HepG2 (cell line): Measurements from ENCODE around the gene FUT4. TPM values are rescaled to one million over a fixed set of nuclear protein-coding genes. Genes with fewer than 3 reads are reported as not detected.
A peak's percentile ranks its signal among the peaks of the same experiment; 100 is the strongest.

Source experiments
- ATAC-seq: fragments of 200-7000 bp; cut with Tn5 transposase; 3 replicates; pipeline ENCODE4 v1.9.1; 2020; ENCODE audit warnings: mild to moderate bottlenecking, moderate library complexity
- BruUV-seq: library from RNA; stranded (reverse); fragments of 400-500 nt; replicated peaks from 2 replicates; lab custom pipeline; 2021; lab: Mats Ljungman, UMichigan
- CTCF ChIA-PET: fragments of 300-600 bp; formaldehyde crosslinking; extraction: SDS; loops from one replicate; lab custom pipeline; 2021; ENCODE audit warnings: low total read pairs, inconsistent platforms, low intra/inter-chr PET ratio; lab: Yijun Ruan, JAX
- POLR2A ChIA-PET: fragments of 350-600 bp; sonication (Branson Sonifier 250); formaldehyde crosslinking; loops from one replicate; lab custom pipeline; 2020; ENCODE audit warnings: antibody characterized with exemption, inconsistent platforms; lab: Yijun Ruan, JAX
- DNase-seq: peaks from one replicate; pipeline ENCODE4 v3.0.0-alpha.2; 2015; ENCODE audit warnings: low spot score
- FAIRE-seq: peaks from 3 replicates; lab custom pipeline; 2011; peaks lifted over from hg19 to GRCh38; lab: Jason Lieb, UNC
- H2AFZ ChIP-seq: one replicate; pipeline ENCODE4 v1.6.1; 2011; ENCODE audit warnings: low read length, inconsistent platforms
- H3K27ac ChIP-seq: fragments of 300-600 bp; 3 replicates; pipeline ENCODE4 v1.8.0; 2011; ENCODE audit warnings: mixed run types, mild to moderate bottlenecking, mixed read lengths, low read length, inconsistent platforms; ENCODE audit not compliant: insufficient read depth; ENCODE audit errors: extremely low read length
- H3K27me3 ChIP-seq, 2 experiments: fragments of 200-600 bp in 1 of 2; 2 replicates in 1 of 2; 3 replicates in 1 of 2; pipeline versions ENCODE4 v1.6.0 to v1.8.0; 2011; ENCODE audit warnings: low read length in 2 of 2, mild to moderate bottlenecking in 2 of 2, moderate library complexity in 2 of 2, inconsistent platforms in 1 of 2; ENCODE audit not compliant: insufficient read depth in 2 of 2, control insufficient read depth in 1 of 2
- H3K36me3 ChIP-seq, 2 experiments: fragments of 200-600 bp in 1 of 2; replicated peaks in 1 of 2; 2 replicates in 1 of 2; 3 replicates in 1 of 2; pipeline versions ENCODE4 v1.5.1 to v1.8.0; 2011; ENCODE audit warnings: low read length in 2 of 2, inconsistent platforms in 1 of 2; ENCODE audit not compliant: insufficient read depth in 2 of 2, control insufficient read depth in 1 of 2
- H3K4me1 ChIP-seq: 2 replicates; pipeline ENCODE4 v1.5.1; 2012; ENCODE audit warnings: low read length, inconsistent platforms; ENCODE audit not compliant: insufficient read depth
- H3K4me2 ChIP-seq: 2 replicates; pipeline ENCODE4 v1.6.0; 2011; ENCODE audit warnings: low read depth, low read length, inconsistent platforms
- H3K4me3 ChIP-seq, 3 experiments: fragments of 200-600 bp in 1 of 3; sonication (generic), shearing (Covaris generic) in 1 of 3; replicated peaks in 1 of 3; 2 replicates each; pipeline ENCODE4 v1.5.1; 2011 to 2016; ENCODE audit warnings: low read length in 3 of 3, inconsistent platforms in 2 of 3, low read depth in 2 of 3, mild to moderate bottlenecking in 2 of 3, control low read depth in 1 of 3, mixed read lengths in 1 of 3; ENCODE audit not compliant: insufficient read depth in 1 of 3
- H3K79me2 ChIP-seq: one replicate; pipeline ENCODE4 v1.6.1; 2011; ENCODE audit warnings: low read length, inconsistent platforms; ENCODE audit not compliant: insufficient read depth
- H3K9ac ChIP-seq: 2 replicates; pipeline ENCODE4 v1.6.0; 2011; ENCODE audit warnings: mild to moderate bottlenecking, low read depth, low read length, inconsistent platforms; ENCODE audit not compliant: insufficient read depth
- H3K9me3 ChIP-seq: 2 replicates; pipeline ENCODE4 v1.5.1; 2012; ENCODE audit warnings: mild to moderate bottlenecking, low read length
- H4K20me1 ChIP-seq: 2 replicates; pipeline ENCODE4 v1.6.0; 2011; ENCODE audit warnings: inconsistent platforms, mild to moderate bottlenecking, low read length, moderate library complexity; ENCODE audit not compliant: insufficient read depth
- ASH2L ChIP-seq: fragments of 300-600, 200-600 bp; sonication (generic); IDR thresholded peaks from 2 replicates; pipeline ENCODE4 v1.7.0; 2017; ENCODE audit warnings: low read depth, mild to moderate bottlenecking, moderate library complexity, mixed read lengths, low read length; ENCODE audit not compliant: insufficient read length
- PTBP1 ChIP-seq: fragments of 200-400 bp; formaldehyde crosslinking; IDR thresholded peaks from 2 replicates; pipeline ENCODE4 v1.6.1; 2018; ENCODE audit warnings: low read length, low read depth; ENCODE audit not compliant: poor library complexity, severe bottlenecking
- RBAK ChIP-seq: sonication (generic); formaldehyde crosslinking; IDR thresholded peaks from 2 replicates; pipeline ENCODE4 v1.5.1; 2020; ENCODE audit warnings: mild to moderate bottlenecking, missing genetic modification reagents
- YEATS2 ChIP-seq: sonication (generic); formaldehyde crosslinking; IDR thresholded peaks from 2 replicates; pipeline ENCODE4 v1.4.0; 2020; ENCODE audit warnings: missing genetic modification reagents, borderline replicate concordance
- ZNF451 ChIP-seq: sonication (generic); formaldehyde crosslinking; IDR thresholded peaks from 2 replicates; pipeline ENCODE4 v1.5.0; 2020; ENCODE audit warnings: mild to moderate bottlenecking, missing genetic modification reagents
- ZNF577 ChIP-seq: sonication (generic); formaldehyde crosslinking; IDR thresholded peaks from 2 replicates; pipeline ENCODE4 v1.4.0; 2020; ENCODE audit warnings: mild to moderate bottlenecking, low read depth, missing genetic modification reagents, borderline replicate concordance
- ZNF749 ChIP-seq: sonication (generic); formaldehyde crosslinking; IDR thresholded peaks from 2 replicates; pipeline ENCODE4 v1.8.0; 2022; ENCODE audit warnings: mild to moderate bottlenecking, missing genetic modification reagents, moderate library complexity, borderline replicate concordance
- WGBS: methylation state at CpG from one replicate; pipeline ENCODE4 v1.1.6; 2017; ENCODE audit warnings: low lambda C conversion rate; 5-methylcytosine and 5-hydroxymethylcytosine counted together
- in situ Hi-C: cut with HindIII; loops from 2 replicates; pipeline ENCODE4 v1.10.0; 2017; ENCODE audit warnings: low pct_unique_long_range_greater_than_20kb; ENCODE audit not compliant: extremely low pct_ligation_motif_present
- intact Hi-C: fragments of 100-400 bp; cut with micrococcal nuclease; formaldehyde crosslinking; loops from one replicate; pipeline ENCODE4 v1.10.0; 2022; ENCODE audit not compliant: unreplicated experiment
- polyA plus RNA-seq, 8 experiments: library from polyadenylated mRNA; depleted of rRNA in 3 of 8; stranded (reverse) in 7 of 8; unstranded in 1 of 8; fragments of >200 nt; fragmentation: Illumina TruSeq in 4 of 8; extraction: Trizol in 4 of 8; gene quantifications; 2 replicates each; pipeline versions ENCODE4 v1.2.1 to v1.2.3, GENCODE V29; 2011 to 2016; ENCODE audit warnings: low read depth in 4 of 8, missing spikeins in 1 of 8, mixed read lengths in 1 of 8; ENCODE audit not compliant: insufficient read depth in 1 of 8
- total RNA-seq, 5 experiments: library from RNA; depleted of rRNA; stranded (reverse); fragments of >200 nt; fragmentation: Illumina TruSeq; extraction: Trizol; gene quantifications; 2 replicates each; pipeline ENCODE4 v1.2.3, GENCODE V29; 2016; ENCODE audit warnings: low read depth in 1 of 5
- TF ChIP-seq, protein P1 (sequence below): sonication (generic); formaldehyde crosslinking; conservative IDR thresholded peaks from 2 replicates; pipeline ENCODE4 v1.4.0; 2020; ENCODE audit warnings: mild to moderate bottlenecking, missing genetic modification reagents, moderate library complexity
- TF ChIP-seq, protein P2 (sequence below): sonication (generic); formaldehyde crosslinking; IDR thresholded peaks from 2 replicates; pipeline ENCODE4 v1.5.0; 2020; ENCODE audit warnings: mild to moderate bottlenecking, missing genetic modification reagents
- TF ChIP-seq, protein P3 (sequence below): sonication (generic); formaldehyde crosslinking; IDR thresholded peaks from 2 replicates; pipeline ENCODE4 v1.4.0; 2020; ENCODE audit warnings: missing genetic modification reagents
- TF ChIP-seq, protein P4 (sequence below): sonication (generic); formaldehyde crosslinking; IDR thresholded peaks from 2 replicates; pipeline ENCODE4 v1.4.0; 2020; ENCODE audit warnings: mild to moderate bottlenecking, missing genetic modification reagents, borderline replicate concordance
- TF ChIP-seq, protein P5 (sequence below): sonication (generic); formaldehyde crosslinking; IDR thresholded peaks from 2 replicates; pipeline ENCODE4 v1.4.0; 2020; ENCODE audit warnings: missing genetic modification reagents

Gene FUT4
- total and polyA plus RNA-seq, 2 of the 13 experiments (the other 11 are each of a cell fraction or from before 2014, with no cell fraction given) = 0.28 to 0.60 TPM

DNA sequence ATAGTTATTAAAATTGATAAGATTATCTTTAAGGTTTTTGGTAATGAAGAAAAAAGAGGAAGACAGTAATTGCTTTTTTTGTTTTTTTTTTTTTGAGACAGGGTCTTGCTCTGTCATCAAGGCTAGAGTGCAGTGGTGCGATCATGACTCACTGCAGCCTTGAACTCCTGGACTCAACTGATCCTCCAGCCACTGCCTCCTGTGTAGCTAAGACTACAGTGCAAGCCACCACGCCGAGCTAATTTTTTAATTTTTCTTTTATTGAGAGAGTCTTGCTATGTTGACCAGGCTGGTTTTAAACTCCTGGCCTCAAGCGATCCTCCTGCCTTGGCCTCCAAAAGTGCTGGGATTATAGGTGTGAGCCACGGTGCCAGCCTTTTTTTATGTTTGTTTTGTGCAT, 37.2 kb upstream of the FUT4 start (continued):
- TF ChIP-seq, protein P1, sequence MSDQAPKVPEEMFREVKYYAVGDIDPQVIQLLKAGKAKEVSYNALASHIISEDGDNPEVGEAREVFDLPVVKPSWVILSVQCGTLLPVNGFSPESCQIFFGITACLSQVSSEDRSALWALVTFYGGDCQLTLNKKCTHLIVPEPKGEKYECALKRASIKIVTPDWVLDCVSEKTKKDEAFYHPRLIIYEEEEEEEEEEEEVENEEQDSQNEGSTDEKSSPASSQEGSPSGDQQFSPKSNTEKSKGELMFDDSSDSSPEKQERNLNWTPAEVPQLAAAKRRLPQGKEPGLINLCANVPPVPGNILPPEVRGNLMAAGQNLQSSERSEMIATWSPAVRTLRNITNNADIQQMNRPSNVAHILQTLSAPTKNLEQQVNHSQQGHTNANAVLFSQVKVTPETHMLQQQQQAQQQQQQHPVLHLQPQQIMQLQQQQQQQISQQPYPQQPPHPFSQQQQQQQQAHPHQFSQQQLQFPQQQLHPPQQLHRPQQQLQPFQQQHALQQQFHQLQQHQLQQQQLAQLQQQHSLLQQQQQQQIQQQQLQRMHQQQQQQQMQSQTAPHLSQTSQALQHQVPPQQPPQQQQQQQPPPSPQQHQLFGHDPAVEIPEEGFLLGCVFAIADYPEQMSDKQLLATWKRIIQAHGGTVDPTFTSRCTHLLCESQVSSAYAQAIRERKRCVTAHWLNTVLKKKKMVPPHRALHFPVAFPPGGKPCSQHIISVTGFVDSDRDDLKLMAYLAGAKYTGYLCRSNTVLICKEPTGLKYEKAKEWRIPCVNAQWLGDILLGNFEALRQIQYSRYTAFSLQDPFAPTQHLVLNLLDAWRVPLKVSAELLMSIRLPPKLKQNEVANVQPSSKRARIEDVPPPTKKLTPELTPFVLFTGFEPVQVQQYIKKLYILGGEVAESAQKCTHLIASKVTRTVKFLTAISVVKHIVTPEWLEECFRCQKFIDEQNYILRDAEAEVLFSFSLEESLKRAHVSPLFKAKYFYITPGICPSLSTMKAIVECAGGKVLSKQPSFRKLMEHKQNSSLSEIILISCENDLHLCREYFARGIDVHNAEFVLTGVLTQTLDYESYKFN (CRISPR knock-in tag) = 0 out of 2 replicates have a peak, but pooled peaks have one; percentile 24
- TF ChIP-seq, protein P2, sequence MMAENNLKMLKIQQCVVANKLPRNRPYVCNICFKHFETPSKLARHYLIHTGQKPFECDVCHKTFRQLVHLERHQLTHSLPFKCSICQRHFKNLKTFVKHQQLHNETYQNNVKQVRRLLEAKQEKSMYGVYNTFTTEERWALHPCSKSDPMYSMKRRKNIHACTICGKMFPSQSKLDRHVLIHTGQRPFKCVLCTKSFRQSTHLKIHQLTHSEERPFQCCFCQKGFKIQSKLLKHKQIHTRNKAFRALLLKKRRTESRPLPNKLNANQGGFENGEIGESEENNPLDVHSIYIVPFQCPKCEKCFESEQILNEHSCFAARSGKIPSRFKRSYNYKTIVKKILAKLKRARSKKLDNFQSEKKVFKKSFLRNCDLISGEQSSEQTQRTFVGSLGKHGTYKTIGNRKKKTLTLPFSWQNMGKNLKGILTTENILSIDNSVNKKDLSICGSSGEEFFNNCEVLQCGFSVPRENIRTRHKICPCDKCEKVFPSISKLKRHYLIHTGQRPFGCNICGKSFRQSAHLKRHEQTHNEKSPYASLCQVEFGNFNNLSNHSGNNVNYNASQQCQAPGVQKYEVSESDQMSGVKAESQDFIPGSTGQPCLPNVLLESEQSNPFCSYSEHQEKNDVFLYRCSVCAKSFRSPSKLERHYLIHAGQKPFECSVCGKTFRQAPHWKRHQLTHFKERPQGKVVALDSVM (CRISPR knock-in tag) = peak; percentile 91
- TF ChIP-seq, protein P3, sequence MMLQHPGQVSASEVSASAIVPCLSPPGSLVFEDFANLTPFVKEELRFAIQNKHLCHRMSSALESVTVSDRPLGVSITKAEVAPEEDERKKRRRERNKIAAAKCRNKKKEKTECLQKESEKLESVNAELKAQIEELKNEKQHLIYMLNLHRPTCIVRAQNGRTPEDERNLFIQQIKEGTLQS = peak; percentile 59

DNA sequence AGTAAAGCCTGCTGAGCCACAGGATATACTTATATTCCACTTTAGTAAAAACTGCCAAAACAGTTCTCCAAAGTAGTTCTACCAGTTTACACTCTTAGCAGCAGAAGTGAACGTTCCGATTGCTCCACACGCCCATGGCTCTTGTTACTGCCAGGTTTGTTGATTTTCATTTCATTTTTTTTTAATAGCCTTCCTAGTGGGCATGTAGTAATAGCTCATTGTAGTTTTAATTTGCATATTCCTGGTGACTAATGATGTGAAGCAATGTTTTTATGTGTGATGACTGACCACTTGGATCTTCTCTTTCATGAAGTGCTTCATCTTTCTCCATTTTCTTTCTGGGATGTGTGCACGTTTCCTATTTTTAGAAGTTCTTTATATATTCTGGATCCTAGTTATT, 36.2 kb upstream of the FUT4 start:
- POLR2A ChIA-PET = no interaction called here
- BruUV-seq = no TSS peak
- no peak overlapping the region for H3K4me3 ChIP-seq
- peak overlapping the region; percentile 15 for H2AFZ ChIP-seq
- in situ Hi-C loops = loop anchor here (10.0 kb wide), 2 partner anchors 333 to 593 kb away; no protein-coding TSS in a partner anchor
- H3K27ac ChIP-seq = no peak overlapping the region
- H3K9me3 ChIP-seq = no peaks in the 10 kb centered on the region
- TF ChIP-seq RBAK (CRISPR knock-in tag) = no peak
- TF ChIP-seq, protein P4, sequence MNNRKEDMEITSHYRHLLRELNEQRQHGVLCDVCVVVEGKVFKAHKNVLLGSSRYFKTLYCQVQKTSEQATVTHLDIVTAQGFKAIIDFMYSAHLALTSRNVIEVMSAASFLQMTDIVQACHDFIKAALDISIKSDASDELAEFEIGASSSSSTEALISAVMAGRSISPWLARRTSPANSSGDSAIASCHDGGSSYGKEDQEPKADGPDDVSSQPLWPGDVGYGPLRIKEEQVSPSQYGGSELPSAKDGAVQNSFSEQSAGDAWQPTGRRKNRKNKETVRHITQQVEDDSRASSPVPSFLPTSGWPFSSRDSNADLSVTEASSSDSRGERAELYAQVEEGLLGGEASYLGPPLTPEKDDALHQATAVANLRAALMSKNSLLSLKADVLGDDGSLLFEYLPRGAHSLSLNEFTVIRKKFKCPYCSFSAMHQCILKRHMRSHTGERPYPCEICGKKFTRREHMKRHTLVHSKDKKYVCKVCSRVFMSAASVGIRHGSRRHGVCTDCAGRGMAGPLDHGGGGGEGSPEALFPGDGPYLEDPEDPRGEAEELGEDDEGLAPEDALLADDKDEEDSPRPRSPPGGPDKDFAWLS = no peak
- TF ChIP-seq ZNF577 (CRISPR knock-in tag) = no peak
- no peak for TF ChIP-seq PTBP1
- TF ChIP-seq YEATS2 (CRISPR knock-in tag) = no peak
- TF ChIP-seq, protein P5, sequence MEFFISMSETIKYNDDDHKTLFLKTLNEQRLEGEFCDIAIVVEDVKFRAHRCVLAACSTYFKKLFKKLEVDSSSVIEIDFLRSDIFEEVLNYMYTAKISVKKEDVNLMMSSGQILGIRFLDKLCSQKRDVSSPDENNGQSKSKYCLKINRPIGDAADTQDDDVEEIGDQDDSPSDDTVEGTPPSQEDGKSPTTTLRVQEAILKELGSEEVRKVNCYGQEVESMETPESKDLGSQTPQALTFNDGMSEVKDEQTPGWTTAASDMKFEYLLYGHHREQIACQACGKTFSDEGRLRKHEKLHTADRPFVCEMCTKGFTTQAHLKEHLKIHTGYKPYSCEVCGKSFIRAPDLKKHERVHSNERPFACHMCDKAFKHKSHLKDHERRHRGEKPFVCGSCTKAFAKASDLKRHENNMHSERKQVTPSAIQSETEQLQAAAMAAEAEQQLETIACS (CRISPR knock-in tag) = no peak
- no peak for TF ChIP-seq ASH2L
- no peak for TF ChIP-seq ZNF749
- TF ChIP-seq ZNF451 = no peak
- TF ChIP-seq, all 625 proteins: peak for 0
- ATAC-seq = no peak
- no peak for FAIRE-seq
- intact Hi-C loops = no loop called here
- peaks cover 20% of the 10 kb centered on the region for H3K4me1 ChIP-seq
- CTCF ChIA-PET = no interaction called here
- WGBS = 40% methylated on average over 4 of the region's 4 CpGs
- H3K4me2 ChIP-seq = no peak overlapping the region
- H3K36me3 ChIP-seq = no peaks in the 10 kb centered on the region
- no peaks in the 10 kb centered on the region for H3K79me2 ChIP-seq
- H3K9ac ChIP-seq = no peak overlapping the region
- no peaks in the 10 kb centered on the region for H4K20me1 ChIP-seq
- H3K27me3 ChIP-seq = peaks cover 0 to 1% of the 10 kb centered on the region in 2 experiments; a peak in 1 of 5 replicates
- no peak for DNase-seq
